RCC 7860 (cell line): Measurements from ENCODE around the gene G6PD.
"Not testable (repeated sequence)": the region's sequence is repeated elsewhere in the genome, so short reads cannot be mapped to it uniquely, and the experiment has no call there.

Experiments used
- DNase-seq: peaks from one replicate; pipeline ENCODE4 v3.0.0-alpha.2; 2015; ENCODE audit warnings: low spot score
- FAIRE-seq: peaks from 2 replicates; lab custom pipeline; 2012; peaks lifted over from hg19 to GRCh38; lab: Jason Lieb, UNC

The G6PD gene

DNA sequence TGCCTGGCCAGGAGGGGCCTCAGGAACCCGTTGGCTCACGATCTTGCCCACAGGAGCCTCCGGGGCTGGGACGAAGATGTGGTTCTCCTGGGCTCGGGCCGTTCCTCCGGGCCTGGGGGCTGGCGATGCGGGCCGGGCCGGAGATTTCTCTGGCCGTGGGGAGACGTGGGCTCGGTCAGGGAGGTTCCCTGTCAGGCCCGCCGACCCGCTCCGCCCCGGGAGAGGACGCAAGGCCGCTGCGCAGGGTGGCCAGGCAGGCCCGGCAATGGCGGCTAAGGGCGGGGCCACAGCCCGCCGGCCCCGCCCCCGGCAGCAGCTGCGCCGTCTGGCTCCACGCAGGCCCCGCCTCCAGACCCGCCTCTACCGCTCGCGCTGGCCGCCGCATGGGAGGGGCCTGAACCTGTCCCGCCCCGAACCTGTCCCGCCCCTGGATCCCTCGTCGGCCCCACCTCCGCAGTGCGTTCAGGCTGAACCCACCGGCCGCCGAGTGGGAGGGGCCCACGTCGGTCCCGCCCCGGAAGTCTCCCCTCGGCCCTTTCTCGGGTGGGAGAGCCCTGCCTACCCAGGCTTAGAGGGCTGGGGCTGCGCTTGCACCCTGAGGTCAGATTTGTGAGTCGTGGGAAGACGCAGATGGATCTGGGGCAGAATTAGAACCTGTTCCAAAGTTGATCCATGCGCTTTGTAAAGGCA, 30.5 kb downstream of the G6PD start, which contains the start of gene FAM3A:
Gene FAM3A, minus strand, starts transcription at position 267 of the 690 bp plus-strand sequence. CDS start 460 bp downstream, outside the sequence.
- FAIRE-seq (peak; percentile 59), DNase-seq (peak; percentile 85)

DNA sequence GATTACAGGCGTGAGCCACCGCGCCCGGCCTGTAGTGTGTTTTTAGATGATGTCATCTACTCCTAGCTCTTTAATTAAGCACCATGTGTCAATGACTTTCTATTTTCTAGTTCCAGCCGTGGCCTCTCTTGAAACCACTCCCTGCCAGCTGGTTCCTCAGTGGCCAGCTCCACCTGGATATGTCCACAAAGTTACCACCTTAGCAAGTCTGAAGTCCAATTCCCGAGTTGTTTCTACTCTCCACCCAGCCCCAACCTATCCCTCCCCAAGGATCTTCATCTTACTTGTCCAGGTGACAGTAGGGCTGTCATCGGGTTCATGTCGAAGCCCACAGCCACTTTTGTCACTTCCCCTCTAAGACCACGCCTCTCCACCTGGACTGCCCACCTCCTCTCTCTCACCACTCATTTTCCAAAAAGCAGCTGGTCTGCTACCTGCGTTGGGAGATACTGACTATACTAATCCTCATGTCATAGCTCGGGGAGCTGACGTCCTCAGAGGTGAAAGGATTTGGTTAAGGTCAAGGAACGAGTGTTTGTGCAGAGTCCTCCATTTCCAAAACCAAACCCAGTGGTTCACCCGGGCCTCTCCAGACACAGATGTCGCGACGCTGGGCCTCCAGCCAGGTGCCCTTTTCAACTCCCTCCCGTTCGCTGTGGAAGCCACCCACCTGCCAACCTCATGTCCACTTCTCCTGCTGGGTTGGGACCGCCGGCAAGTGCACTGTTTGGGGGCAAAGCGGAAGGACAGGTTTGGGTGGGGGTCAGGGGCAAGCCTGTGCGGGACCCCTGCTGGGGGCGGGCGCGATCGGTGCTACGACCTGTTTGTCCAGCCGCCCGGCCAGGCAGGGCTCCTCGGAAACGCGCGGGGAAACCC, 31.3 kb downstream of the G6PD start:
- no peak for FAIRE-seq
- no peak for DNase-seq

DNA sequence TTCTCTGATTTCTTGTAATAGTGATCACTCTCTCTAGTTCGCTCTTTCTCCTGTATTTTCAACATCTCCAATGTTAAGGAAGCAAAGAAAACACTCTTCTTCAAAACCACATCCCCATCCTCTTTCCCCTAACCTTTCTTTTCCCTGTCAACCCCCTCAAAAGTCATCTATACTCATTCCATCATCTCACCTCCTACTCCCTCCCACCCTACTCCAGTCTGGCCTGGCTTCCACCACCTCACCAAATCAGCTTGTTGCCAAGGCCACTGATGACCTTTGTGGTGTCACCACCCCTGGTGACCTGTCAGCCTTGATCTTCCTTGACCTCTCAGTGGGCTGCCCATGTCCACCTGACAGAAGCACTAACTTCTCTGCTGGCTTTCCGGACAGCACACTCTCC, 32.9 kb downstream of the G6PD start:
- no peak for FAIRE-seq
- DNase-seq: no peak

DNA sequence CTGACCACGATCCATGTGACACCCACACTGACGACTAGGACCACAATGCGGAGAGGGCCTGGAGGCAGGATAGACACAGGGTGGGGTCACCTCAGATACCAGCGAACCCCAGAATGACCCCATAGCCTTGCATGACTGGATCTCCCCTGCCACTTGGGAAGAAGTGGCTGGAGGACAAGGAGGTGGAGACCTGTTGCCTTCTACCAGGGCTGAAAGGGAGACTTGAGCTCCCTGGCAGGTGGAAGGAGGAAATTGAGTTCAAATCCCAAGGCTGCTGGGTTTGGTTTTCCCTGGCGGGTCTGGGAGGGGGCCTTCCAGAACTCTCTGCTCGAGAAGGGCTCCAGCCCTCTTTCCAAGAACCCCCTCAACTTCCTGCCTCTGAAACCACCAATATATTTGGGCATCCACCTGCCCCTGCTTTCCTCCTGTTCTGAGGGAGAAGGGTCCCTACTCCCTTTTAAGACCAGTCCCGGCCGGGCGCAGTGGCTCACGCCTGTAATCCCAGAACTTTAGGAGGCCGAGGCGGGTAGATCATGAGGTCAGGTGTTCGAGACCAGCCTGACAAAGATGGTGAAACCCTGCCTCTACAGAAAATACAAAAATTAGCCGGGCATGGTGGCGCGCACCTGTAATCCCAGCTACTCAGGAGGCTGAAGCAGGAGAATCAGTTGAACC, 33.6 kb downstream of the G6PD start:
- no peak for FAIRE-seq
- no peak for DNase-seq

DNA sequence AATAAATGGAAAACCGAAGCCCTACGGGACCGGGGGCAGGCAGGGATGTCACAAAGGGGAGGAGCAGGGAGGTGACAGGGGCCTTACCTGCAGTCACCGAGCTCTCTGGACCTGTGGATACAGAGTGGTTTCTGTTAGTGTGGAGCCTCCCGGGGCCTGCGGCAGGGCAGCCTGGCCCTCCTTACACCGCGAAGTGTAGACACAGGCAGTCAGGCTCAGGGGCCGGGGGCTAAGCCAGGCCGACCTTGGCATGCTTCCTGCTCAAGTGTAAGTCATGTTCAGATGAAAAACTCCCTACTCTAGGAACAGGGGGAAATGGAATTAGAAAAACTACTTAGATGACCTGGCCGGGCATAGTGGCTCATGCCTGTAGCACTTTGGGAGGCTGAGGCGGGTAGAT, 34.9 kb downstream of the G6PD start:
- no peak for DNase-seq
- no peak for FAIRE-seq

DNA sequence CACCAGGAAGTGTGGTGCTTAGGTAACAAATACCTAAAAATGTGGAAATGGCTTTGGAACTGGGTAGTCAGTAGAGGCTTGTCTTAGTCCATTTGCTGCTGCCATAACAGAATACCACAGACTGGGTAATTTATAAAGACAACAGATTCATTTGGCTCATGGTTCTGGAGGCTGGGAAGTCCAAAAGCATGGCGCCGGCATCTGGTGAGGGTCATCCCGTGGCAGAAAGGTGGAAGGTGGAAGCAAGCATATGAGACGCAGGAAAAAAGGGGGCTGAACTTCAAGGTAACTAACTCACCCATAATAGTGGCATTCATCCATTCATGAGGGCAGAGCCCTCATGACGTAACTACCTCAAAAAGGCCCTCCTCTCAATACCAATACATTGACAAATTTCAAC, 37.2 kb downstream of the G6PD start:
- FAIRE-seq: no peak
- no peak for DNase-seq

DNA sequence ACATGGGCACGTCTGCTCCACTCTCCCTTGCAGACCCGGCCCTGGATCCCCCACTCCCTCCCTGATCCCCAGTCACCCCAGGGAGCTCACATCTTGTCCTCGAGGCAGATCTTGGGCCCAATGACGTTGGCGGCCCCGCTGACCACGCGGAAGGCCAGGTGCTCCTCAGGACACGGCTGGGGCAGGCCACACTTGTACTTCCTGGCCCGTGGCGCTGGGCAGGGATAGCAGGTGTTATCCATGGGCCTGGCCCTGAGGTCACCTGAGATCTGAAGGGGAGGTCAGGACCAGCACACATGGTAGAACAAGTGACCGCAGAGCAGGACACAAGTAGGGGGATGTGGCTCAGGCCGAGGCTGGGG, 38.3 kb downstream of the G6PD start:
- FAIRE-seq (no peak), DNase-seq (no peak)

DNA sequence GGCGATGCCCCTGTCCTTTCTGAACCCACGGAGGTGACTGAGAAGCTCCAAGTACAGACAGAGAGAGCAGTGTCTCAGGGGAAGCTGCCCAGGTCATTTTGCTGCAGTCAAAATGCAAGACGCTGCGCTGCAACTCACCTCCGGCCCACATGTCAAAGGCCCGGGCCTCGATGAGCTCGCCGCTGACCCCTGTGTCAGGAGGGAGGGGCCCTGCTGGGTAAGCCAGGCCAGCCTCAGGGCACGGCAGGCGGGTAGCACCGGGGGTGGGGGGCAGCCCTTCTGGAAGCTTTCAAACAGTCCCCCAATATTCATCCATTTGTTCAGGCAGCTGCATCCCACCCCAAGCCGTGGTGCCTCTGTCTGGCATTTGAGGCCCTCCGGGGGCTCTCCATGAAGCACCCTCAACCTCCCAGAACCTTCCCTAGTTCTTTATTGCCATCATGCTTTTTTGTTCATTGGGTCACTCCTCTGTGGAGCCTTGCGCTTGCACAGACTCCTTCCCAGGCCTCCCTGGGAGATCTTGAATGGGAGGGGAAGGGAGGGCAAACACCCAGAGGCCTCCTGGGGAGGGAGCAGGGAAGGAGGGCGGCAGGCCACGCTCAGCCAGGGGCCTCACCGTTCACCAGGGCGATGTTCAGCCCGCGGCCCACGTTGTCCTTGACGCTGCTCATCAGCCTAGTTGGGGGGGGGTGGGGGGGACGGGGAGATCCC, 38.8 kb downstream of the G6PD start:
- no peak for DNase-seq
- no peak for FAIRE-seq

DNA sequence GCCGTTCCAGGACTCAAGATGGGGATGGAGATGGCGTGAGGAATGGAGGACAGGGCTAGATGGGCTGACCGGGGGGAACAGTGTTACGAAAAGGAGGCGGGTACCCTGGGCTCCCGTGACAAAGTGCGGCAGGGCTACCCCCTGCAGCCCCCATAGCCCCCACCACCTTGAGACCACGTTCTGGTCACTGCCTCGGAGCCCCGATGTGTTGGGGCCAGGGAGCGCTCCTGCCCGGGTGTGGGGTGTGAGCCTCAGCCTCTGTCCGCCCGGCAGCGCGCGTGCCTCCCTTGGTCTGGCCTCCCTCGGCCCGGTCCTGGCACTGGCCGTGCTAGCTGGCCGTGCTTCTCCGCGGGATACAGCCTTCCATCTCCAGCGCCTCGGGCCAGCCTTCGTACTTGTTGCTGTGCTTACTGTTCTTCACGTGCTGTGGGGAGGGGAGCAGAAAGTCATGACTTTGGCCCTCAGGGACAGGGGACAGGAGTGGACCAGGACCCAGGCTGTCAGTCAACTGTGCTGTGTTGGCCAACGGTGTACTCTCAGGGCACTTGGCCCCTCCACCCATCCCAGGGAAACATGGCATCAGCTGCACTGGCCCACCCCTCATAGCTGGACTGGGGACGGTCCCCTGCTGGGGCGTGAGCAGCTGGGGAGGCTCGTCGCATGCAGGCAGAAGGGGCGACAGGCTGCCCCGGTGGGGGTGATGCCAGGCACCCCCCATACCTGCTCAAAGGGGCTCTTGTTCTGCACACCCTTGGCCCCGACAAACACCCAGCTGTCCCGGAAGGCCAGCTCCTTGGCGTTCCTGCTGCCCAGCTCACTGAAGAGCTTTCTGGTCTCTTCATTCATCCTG, 39.9 kb downstream of the G6PD start:
- DNase-seq (no peak), FAIRE-seq (no peak)

DNA sequence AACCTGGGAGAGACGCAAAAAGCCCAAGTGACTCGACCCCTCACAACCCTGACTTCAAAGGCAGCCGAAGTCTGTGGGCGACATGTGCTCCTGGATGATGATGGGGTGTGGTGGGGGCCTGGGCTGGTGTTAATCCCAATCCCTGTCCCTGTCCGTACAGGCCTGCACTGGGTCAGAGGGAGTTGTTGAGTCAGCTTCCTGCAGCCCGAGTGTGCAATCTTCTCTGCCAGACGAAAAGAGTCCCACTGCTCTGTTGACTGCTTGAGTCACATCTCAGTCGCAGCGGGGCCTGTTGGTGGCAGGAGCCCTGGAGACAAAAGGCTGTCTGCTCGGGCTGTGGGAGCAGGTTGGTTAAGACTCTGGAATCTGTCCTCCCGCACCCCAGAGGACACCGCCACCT, 40.9 kb downstream of the G6PD start:
- DNase-seq (peak; percentile 62), FAIRE-seq (no peak)

DNA sequence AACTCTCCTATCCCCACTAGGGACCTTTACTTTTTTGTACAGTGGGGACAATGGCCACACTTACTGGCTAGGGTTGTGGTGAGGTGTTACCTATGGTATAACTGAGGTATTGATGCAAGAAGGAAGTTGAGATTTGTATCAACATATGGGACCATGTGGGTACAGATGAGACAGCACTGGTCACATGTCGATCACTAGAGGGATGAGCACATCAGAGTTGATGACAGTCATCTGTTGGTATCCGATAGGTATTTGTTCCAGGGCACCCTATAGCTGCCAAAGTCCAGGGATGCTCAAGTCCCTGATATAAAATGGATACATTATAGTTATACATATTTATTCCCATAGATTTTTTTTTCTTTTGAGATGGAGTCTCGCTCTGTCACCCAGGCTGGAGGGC, 43.7 kb downstream of the G6PD start:
- DNase-seq (no peak), FAIRE-seq (no peak)

DNA sequence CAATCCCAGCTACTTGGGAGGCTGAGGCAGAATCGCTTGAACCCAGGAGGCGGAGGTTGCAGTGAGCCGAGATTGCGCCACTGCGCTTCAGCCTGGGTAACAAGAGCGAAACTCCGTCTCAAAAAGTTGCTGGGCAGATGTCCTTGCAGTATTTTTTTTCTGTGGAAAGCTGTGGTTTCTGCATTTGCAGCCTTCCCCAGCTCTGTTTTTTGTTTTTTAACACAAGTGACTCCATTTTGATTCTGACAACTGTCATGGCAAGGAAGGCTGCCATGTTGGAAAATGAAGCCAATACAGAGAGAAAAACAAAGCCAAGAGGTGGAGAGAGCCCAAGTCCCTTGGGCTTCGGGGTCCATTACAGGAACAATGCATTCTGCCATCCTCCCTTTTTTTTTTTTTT, 44.5 kb downstream of the G6PD start:
- DNase-seq (no peak), FAIRE-seq (no peak)

DNA sequence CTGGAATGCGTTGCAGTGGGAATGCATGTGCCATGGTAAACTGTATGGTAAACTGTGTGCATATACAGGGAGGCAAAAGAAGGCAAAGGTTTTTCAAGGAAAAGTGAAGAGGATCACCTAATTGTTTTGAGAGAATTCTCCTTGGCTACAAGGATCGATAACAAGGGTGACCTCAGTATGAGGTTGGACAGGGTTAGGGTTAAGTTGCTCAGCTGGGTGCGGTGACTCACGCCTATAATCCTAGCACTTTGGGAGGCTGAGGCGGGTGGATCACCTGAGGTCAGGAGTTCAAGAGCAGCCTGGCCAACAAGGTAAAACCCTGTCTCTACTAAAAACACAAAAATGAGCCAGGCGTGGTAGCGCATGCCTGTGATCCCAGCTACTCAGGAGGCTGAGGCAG, 45.2 kb downstream of the G6PD start:
- FAIRE-seq: not testable (repeated sequence)

DNA sequence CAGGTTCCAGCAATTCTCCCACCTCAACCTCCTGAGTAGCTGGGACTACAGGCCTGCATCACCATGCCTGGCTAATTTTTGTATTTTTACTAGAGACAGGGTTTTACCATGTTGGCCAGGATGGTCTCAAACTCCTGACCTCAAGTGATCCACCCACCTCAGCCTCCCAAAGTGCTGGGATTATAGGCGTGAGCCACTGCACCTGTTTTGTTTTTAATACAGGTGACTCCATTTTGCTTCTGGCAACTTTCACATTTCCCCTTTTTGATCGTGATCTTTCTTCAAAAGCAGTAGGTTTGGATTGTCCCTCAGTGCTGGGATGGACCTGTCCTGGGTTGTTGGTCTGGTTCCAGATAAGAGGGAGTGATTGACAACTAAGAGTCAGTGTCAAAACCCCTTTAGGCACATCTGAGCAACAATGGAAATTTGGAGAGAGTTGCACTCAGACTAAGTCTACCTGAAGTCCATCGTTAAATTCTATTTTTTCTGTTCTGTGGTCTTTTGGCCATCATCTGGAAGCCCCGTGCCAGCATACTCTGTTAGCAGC, 50.0 kb downstream of the G6PD start:
- DNase-seq, FAIRE-seq: not testable (repeated sequence)

More for the DNA sequence above, 45.2 kb downstream of the G6PD start:
- DNase-seq: not testable (repeated sequence)

DNA sequence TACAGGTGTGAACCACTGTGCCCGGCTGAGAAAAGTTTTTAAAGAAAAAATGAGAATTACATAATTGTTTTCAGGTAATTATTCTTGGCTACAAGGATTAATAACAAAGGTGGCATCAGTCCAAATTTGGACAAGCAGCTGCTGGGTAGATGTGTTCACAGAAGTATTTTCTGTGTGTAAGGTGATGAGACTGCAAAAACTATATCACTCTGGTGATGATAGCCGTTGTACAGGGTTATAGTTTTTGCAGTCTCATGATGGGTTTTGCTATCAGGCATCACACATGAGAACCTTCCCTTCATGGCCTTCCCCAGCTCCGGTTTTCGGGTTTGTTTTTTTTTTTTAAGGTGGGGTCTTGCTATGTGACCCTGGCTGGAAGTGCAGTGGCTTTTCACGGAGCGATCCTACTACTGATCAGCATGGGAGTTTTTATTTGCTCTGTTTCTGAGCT, 51.1 kb downstream of the G6PD start:
- FAIRE-seq: no peak
- no peak for DNase-seq

DNA sequence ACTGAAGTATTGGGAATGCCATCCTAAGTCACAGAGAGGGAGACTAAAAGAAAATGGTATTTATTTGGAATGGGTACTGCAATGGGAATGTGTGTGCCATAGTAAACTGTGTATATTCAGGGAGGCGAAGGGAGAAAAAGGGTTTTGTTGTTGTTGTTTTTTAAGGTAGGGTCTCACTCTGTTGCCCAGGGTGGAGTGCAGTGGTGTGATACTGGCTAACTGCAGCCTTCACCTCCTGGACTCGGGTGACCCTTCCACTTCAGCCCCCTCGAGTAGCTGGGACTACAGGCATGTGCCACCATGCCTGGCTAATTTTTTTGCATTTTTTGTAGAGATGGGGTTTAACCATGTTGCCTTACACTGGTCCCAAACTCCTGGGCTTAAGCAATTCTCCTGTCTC, 51.9 kb downstream of the G6PD start:
- FAIRE-seq: no peak
- no peak for DNase-seq

DNA sequence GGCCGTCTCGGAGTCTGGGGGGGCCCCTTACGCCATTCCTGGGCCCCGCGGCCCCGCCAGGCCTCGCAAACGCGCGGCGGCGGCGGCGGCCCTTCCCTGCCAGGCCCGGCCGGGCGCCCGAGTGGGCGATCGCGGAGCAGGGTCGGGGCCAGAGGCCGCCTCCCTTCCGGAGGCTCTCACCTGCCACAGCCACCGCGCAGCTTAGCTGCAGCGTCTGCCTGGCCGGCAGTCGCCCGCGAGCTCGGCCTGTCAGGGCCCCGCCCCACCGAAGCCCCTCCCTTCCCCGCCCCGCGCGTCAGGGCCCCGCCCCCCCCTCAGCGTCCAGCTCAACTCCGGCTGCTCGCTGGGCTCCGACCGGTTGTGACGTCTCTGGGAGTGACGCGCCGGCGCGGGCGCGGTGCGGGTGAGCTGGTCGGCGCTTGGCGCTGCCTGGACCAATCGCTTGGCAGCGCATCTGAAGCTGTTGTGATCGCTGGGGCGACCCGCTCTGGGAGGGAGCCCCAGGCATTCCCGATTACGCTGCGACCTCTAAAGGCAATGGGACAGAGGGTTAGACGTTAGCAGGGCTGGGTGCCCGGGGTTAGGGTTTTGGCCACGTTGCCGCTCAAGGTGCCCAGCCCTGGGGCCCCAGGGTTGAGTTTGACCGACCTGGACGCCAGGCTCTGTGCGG, 56.1 kb downstream of the G6PD start, which contains the start of gene SLC10A3:
Gene SLC10A3, minus strand, starts transcription at position 216 of the 670 bp plus-strand sequence. CDS start 1,689 bp downstream, outside the sequence.
- peak; percentile 88 for DNase-seq
- FAIRE-seq: peak; percentile 38

DNA sequence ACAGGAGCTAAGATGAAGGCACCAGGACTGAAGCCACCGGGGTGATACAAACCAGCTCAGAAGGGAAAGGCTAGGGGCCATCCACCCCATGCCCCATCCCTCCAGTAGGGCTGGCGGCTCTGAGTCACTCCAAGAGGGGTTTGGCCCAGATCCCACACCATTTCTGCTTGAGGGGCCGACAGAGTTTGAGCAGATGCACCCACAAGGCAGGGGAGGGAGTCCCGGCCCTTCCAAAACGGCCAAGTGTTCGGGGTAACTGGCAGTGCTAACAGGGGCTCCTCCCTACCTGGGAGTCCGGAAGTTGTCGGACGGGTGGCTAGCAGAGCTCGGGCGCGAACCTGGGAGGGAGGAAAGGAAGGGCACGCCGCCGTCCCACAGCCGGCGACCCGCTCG, 56.6 kb downstream of the G6PD start:
- DNase-seq (peak; percentile 15), FAIRE-seq (peak; percentile 40)

DNA sequence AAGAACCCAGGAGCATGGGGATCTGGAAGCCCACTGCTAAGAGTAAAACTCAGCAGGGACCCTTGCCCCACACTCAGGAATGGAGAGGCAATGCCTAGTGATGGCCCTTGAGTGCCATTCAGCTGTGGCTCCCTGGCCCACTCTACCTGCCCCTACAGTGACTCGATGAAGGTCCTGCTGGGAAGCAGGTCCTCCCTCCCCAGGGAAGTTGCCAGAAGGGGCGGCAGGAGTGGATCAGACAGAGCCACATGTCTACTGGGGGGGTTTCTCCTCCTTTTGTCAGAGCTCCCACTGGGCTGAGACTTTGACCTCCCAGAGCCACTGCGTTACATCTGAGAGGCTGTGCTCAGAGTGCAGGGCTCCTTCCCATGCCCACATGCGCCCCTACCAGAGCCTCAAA, 57.5 kb downstream of the G6PD start:
- DNase-seq (no peak), FAIRE-seq (no peak)
